H1 (cell line): ENCODE data around the gene GPC4. TPM values are rescaled to one million over a fixed set of nuclear protein-coding genes. Genes with fewer than 3 reads are reported as not detected.
A peak's percentile ranks its signal among the peaks of the same experiment; 100 is the strongest.

Source experiments
- CTCF ChIA-PET: fragments of 300-600 bp; sonication (Branson Sonifier 250); formaldehyde crosslinking; loops from one replicate; lab custom pipeline; 2021; ENCODE audit not compliant: partially characterized antibody; lab: Charles Lee
- POLR2A ChIA-PET: fragments of 300-600 bp; sonication (Branson Sonifier 250); formaldehyde crosslinking; loops from one replicate; lab custom pipeline; 2021; ENCODE audit warnings: inconsistent platforms; ENCODE audit not compliant: partially characterized antibody; lab: Charles Lee
- DNase-seq, 2 experiments: peaks; one replicate each; pipeline versions ENCODE4 v3.0.0 to v3.0.0-alpha.2; 2010 to 2022; ENCODE audit warnings: low spot score in 2 of 2, low read depth in 1 of 2, mixed read lengths in 1 of 2
- FAIRE-seq: peaks from 2 replicates; lab custom pipeline; 2011; peaks lifted over from hg19 to GRCh38; lab: Jason Lieb, UNC
- H2AFZ ChIP-seq: 2 replicates; pipeline ENCODE4 v1.8.1; 2012; ENCODE audit warnings: low read length, inconsistent platforms
- H2AK5ac ChIP-seq: 2 replicates; pipeline ENCODE4 v1.6.1; 2013; ENCODE audit warnings: low read depth, low read length
- H2BK120ac ChIP-seq: replicated peaks from 2 replicates; pipeline ENCODE3; 2013; ENCODE audit warnings: low read depth, low read length, inconsistent platforms
- H2BK12ac ChIP-seq: 2 replicates; pipeline ENCODE4 v1.6.1; 2013; ENCODE audit warnings: low read depth, low read length
- H2BK15ac ChIP-seq: 2 replicates; pipeline ENCODE4 v1.6.1; 2013; ENCODE audit warnings: low read length
- H2BK20ac ChIP-seq: 2 replicates; pipeline ENCODE4 v1.6.1; 2013; ENCODE audit warnings: low read length
- H2BK5ac ChIP-seq: 2 replicates; pipeline ENCODE4 v1.6.1; 2013; ENCODE audit warnings: low read depth, low read length
- H3K14ac ChIP-seq: 2 replicates; pipeline ENCODE4 v1.6.1; 2013; ENCODE audit warnings: inconsistent platforms; ENCODE audit not compliant: insufficient read length
- H3K18ac ChIP-seq: 2 replicates; pipeline ENCODE4 v1.6.1; 2013; ENCODE audit warnings: low read length; ENCODE audit errors: extremely low read depth
- H3K23ac ChIP-seq: 2 replicates; pipeline ENCODE4 v1.6.1; 2013; ENCODE audit warnings: inconsistent platforms; ENCODE audit not compliant: insufficient read length
- H3K23me2 ChIP-seq: 2 replicates; pipeline ENCODE4 v1.6.1; 2013; ENCODE audit warnings: low read depth, low read length
- H3K27ac ChIP-seq: 2 replicates; pipeline ENCODE4 v1.6.1; 2011; ENCODE audit warnings: low read depth, low read length, inconsistent platforms
- H3K27me3 ChIP-seq, 4 experiments: replicated peaks in 1 of 4; 1 replicate in 1 of 4; 2 replicates in 3 of 4; pipeline versions ENCODE4 v1.6.1 to v1.8.1; 2011 to 2013; ENCODE audit warnings: low read length in 3 of 4, mild to moderate bottlenecking in 3 of 4, inconsistent platforms in 2 of 4, mixed read lengths in 2 of 4, moderate library complexity in 1 of 4; ENCODE audit not compliant: control insufficient read depth in 3 of 4, insufficient read depth in 3 of 4; ENCODE audit errors: extremely low read depth in 1 of 4
- H3K36me3 ChIP-seq, 4 experiments: 2 replicates each; pipeline versions ENCODE4 v1.6.1 to v1.8.1; 2011 to 2013; ENCODE audit warnings: mild to moderate bottlenecking in 4 of 4, low read length in 3 of 4, moderate library complexity in 2 of 4, control low read depth in 1 of 4, inconsistent platforms in 1 of 4; ENCODE audit not compliant: insufficient read depth in 4 of 4, control insufficient read depth in 2 of 4
- H3K4ac ChIP-seq: replicated peaks from 2 replicates; pipeline ENCODE3; 2013; ENCODE audit warnings: low read length, low read depth, mixed read lengths, inconsistent platforms; ENCODE audit not compliant: insufficient read length
- H3K4me1 ChIP-seq, 4 experiments: replicated peaks in 1 of 4; 1 replicate in 1 of 4; 2 replicates in 3 of 4; pipeline versions ENCODE4 v1.6.1 to v1.8.1; 2011 to 2013; ENCODE audit warnings: low read length in 3 of 4, inconsistent platforms in 2 of 4, mixed read lengths in 1 of 4; ENCODE audit not compliant: insufficient read depth in 4 of 4, control insufficient read depth in 3 of 4
- H3K4me2 ChIP-seq, 2 experiments: 2 replicates each; pipeline versions ENCODE4 v1.6.1 to v1.8.1; 2011 to 2013; ENCODE audit warnings: low read depth in 2 of 2, low read length in 2 of 2, control low read depth in 1 of 2, inconsistent platforms in 1 of 2, mild to moderate bottlenecking in 1 of 2; ENCODE audit not compliant: insufficient read depth in 1 of 2
- H3K4me3 ChIP-seq, 4 experiments: fragments of 200-600, 300-600 bp in 1 of 4; sonication (generic), shearing (Covaris generic), sonication (Bioruptor Twin) in 1 of 4; 2 replicates each; pipeline versions ENCODE4 v1.5.1 to v1.8.1; 2011 to 2016; ENCODE audit warnings: low read length in 4 of 4, low read depth in 3 of 4, control low read depth in 2 of 4, inconsistent platforms in 2 of 4, mild to moderate bottlenecking in 2 of 4, mixed read lengths in 1 of 4, moderate library complexity in 1 of 4; ENCODE audit not compliant: insufficient read depth in 2 of 4; ENCODE audit errors: extremely low read depth in 1 of 4
- H3K56ac ChIP-seq: replicated peaks from 2 replicates; pipeline ENCODE3; 2013; ENCODE audit warnings: low read depth, mild to moderate bottlenecking, mixed read lengths, low read length, inconsistent platforms; ENCODE audit not compliant: insufficient read length
- H3K79me1 ChIP-seq: 2 replicates; pipeline ENCODE4 v1.6.1; 2013; ENCODE audit warnings: low read depth, low read length, control low read depth
- H3K79me2 ChIP-seq, 2 experiments: 2 replicates each; pipeline versions ENCODE4 v1.6.1 to v1.8.1; 2012 to 2013; ENCODE audit warnings: low read length in 2 of 2, mild to moderate bottlenecking in 2 of 2, inconsistent platforms in 1 of 2; ENCODE audit not compliant: insufficient read depth in 2 of 2, control insufficient read depth in 1 of 2
- H3K9ac ChIP-seq, 4 experiments: replicated peaks in 1 of 4; 1 replicate in 1 of 4; 2 replicates in 3 of 4; pipeline versions ENCODE4 v1.6.1 to v1.8.1; 2011 to 2013; ENCODE audit warnings: low read depth in 3 of 4, low read length in 3 of 4, control low read depth in 2 of 4, mild to moderate bottlenecking in 2 of 4, moderate library complexity in 2 of 4, inconsistent platforms in 1 of 4; ENCODE audit errors: extremely low read depth in 1 of 4
- H3K9me3 ChIP-seq, 2 experiments: 2 replicates each; pipeline versions ENCODE4 v1.6.1 to v1.8.1; 2012 to 2013; ENCODE audit warnings: mild to moderate bottlenecking in 2 of 2, moderate library complexity in 2 of 2, control low read depth in 1 of 2, inconsistent platforms in 1 of 2, low read depth in 1 of 2, low read length in 1 of 2, mixed read lengths in 1 of 2; ENCODE audit not compliant: insufficient read depth in 2 of 2
- H4K20me1 ChIP-seq, 2 experiments: replicated peaks in 1 of 2; 2 replicates each; pipeline versions ENCODE3 to v1.8.1; 2011 to 2013; ENCODE audit warnings: inconsistent platforms in 2 of 2, low read length in 2 of 2, mild to moderate bottlenecking in 1 of 2; ENCODE audit not compliant: insufficient read depth in 2 of 2, control insufficient read depth in 1 of 2
- H4K5ac ChIP-seq: 2 replicates; pipeline ENCODE4 v1.6.1; 2013; ENCODE audit warnings: low read length, low read depth, mixed read lengths, inconsistent platforms; ENCODE audit not compliant: insufficient read length
- H4K8ac ChIP-seq: 2 replicates; pipeline ENCODE4 v1.8.0; 2013; ENCODE audit warnings: mild to moderate bottlenecking, moderate library complexity, low read length, inconsistent platforms; ENCODE audit not compliant: insufficient read depth; ENCODE audit errors: extremely low read depth
- H4K91ac ChIP-seq: replicated peaks from 2 replicates; pipeline ENCODE3; 2013; ENCODE audit warnings: low read length, mixed read lengths, inconsistent platforms; ENCODE audit not compliant: insufficient read length
- RAD21 ChIP-seq, 2 experiments: IDR thresholded peaks in 1 of 2; conservative IDR thresholded peaks in 1 of 2; 2 replicates each; pipeline ENCODE4 v1.6.1; 2011; ENCODE audit warnings: low read depth in 2 of 2, low read length in 2 of 2, improper control_type of control experiment in 1 of 2, inconsistent platforms in 1 of 2, mild to moderate bottlenecking in 1 of 2, moderate library complexity in 1 of 2
- SRF ChIP-seq: IDR thresholded peaks from 2 replicates; pipeline ENCODE4 v1.6.1; 2011; ENCODE audit warnings: mild to moderate bottlenecking, low read depth, low read length, moderate library complexity
- WGBS, 2 experiments: shearing (Covaris generic) in 1 of 2; methylation state at CpG; one replicate each; pipeline versions ENCODE4 v1.1.6 to v1.1.7; 2013 to 2015; ENCODE audit warnings: low lambda C conversion rate in 2 of 2, mixed read lengths in 2 of 2, inconsistent platforms in 1 of 2, low coverage in 1 of 2, missing lambda C conversion rate in 1 of 2; ENCODE audit not compliant: insufficient replicate concordance in 2 of 2, insufficient coverage in 1 of 2, insufficient read length in 1 of 2; ENCODE audit errors: extremely low coverage in 1 of 2, missing lambda C conversion rate in 1 of 2; 5-methylcytosine and 5-hydroxymethylcytosine counted together
- polyA plus RNA-seq, 7 experiments: library from polyadenylated mRNA; depleted of rRNA in 3 of 7; stranded (reverse) in 5 of 7; unstranded in 2 of 7; fragments of >200 nt in 5 of 7; fragments of 200-250 nt in 2 of 7; gene quantifications; 1 replicate in 5 of 7; 2 replicates in 1 of 7; 4 replicates in 1 of 7; pipeline versions ENCODE4 v1.2.1 to v1.2.3, GENCODE V29; 2011 to 2013; ENCODE audit warnings: missing spikeins in 2 of 7, mixed read lengths in 2 of 7
- total RNA-seq: library from RNA; stranded (reverse); fragmentation: NEBNext Ultra II Directional; extraction: Animal tissue kit (Norgen Biotek cat#: 25700); gene quantifications from 2 replicates; pipeline ENCODE4 v1.2.1, GENCODE V29; 2021

The GPC4 gene
- total and polyA plus RNA-seq, 2 of the 8 experiments (the other 6 are each of a cell fraction or from before 2014, with no cell fraction given) = 46.8 to 230 TPM

GRCh38 chrX:133250184-133251100, 164.8 kb downstream of the GPC4 start:
- Histone ChIP-seq H3K4me3 (no peak overlapping the region), H2AK5ac (no peak overlapping the region), H3K23me2 (no peaks in the 10 kb centered on the region), H3K36me3 (no peaks in the 10 kb centered on the region), H3K14ac (no peak overlapping the region), H4K8ac (no peak overlapping the region), H3K27ac (no peak overlapping the region), H3K4me1 (peaks cover 0 to 6% (median 2%) of the 10 kb centered on the region in 4 experiments; a peak in 3 of 7 replicates), H3K9me3 (peaks cover 5 to 6% of the 10 kb centered on the region in 2 experiments; a peak in 1 of 4 replicates), H2AFZ (no peak overlapping the region), H4K91ac (no peak overlapping the region), H2BK20ac (no peak overlapping the region), H3K79me1 (no peaks in the 10 kb centered on the region), H2BK5ac (no peak overlapping the region), H3K23ac (no peak overlapping the region), H4K20me1 (no peaks in the 10 kb centered on the region), H3K4ac (no peak overlapping the region), H3K79me2 (no peaks in the 10 kb centered on the region), H2BK12ac (no peak overlapping the region), H3K4me2 (0 out of 4 replicates have a peak overlapping the region, but pooled peaks of 1 of the 2 experiments have one; percentile 12), H4K5ac (no peak overlapping the region), H3K27me3 (no peaks in the 10 kb centered on the region), H2BK120ac (no peak overlapping the region), H3K18ac (no peak overlapping the region), H3K56ac (no peak overlapping the region), H3K9ac (no peak overlapping the region), H2BK15ac (no peak overlapping the region)
- TF ChIP-seq RAD21 (IDR thresholded peaks at IDR 0.05 in 1 of 2, conservative IDR thresholded peaks at IDR 0.05 in 1 of 2; ENCODE audit: low read depth in 2 of 2, low read length in 2 of 2) = no peak
- TF ChIP-seq SRF = no peak
- no peak for DNase-seq
- ChIA-PET POLR2A (no interaction called here), CTCF (interaction anchor here (0.6 to 1.4 kb wide), 4 partner anchors 21 to 1565 kb away, joined by 3 to 7 read pairs (median 4); no protein-coding TSS in a partner anchor)
- peak; percentile 79 for FAIRE-seq
- 62% methylated on average over 4 of the region's 5 CpGs; no CpG with 5 or more reads in 1 of the 2 experiments for WGBS, 2 experiments
